Stimulated activated CD8-positive, alpha-beta memory T cell treated with anti-CD3 and anti-CD28 coated beads, Interleukin-15, amount 100 ng/mL, for 24 hours (primary cell): ENCODE results near the gene BZW2.
"Not testable (repeated sequence)": the region's sequence is repeated elsewhere in the genome, so short reads cannot be mapped to it uniquely, and the experiment has no call there.

Source experiments
- DNase-seq: peaks from one replicate; pipeline ENCODE4 v3.0.0-alpha.2; 2020; ENCODE audit warnings: low read depth

BZW2 gene

GRCh38 chr7:16670731-16671344 is 24.9 kb downstream of the BZW2 start:
- DNase-seq = no peak

- no peak for DNase-seq
Measured at GRCh38 chr7:16671811-16672210, 25.8 kb downstream of the BZW2 start.

- DNase-seq = no peak
Measured at GRCh38 chr7:16675277-16675676, 29.3 kb downstream of the BZW2 start.

GRCh38 chr7:16677978-16678494 is 32.1 kb downstream of the BZW2 start:
- no peak for DNase-seq

- DNase-seq = not testable (repeated sequence)
Measured at GRCh38 chr7:16678645-16679566, 32.9 kb downstream of the BZW2 start.

GRCh38 chr7:16684935-16685334 is 39.0 kb downstream of the BZW2 start:
- DNase-seq = no peak

- DNase-seq = no peak
Measured at GRCh38 chr7:16685535-16685934, 39.6 kb downstream of the BZW2 start.

- no peak for DNase-seq
Measured at GRCh38 chr7:16688249-16688648, 42.3 kb downstream of the BZW2 start.

- no peak for DNase-seq
Measured at GRCh38 chr7:16691241-16691640, 45.3 kb downstream of the BZW2 start.

GRCh38 chr7:16693601-16694318 is 47.8 kb downstream of the BZW2 start:
- no peak for DNase-seq

- no peak for DNase-seq
Measured at GRCh38 chr7:16694806-16695205, 48.8 kb downstream of the BZW2 start.

GRCh38 chr7:16695621-16696237 is 49.7 kb downstream of the BZW2 start:
- no peak for DNase-seq

- DNase-seq = no peak
Measured at GRCh38 chr7:16697507-16698199, 51.7 kb downstream of the BZW2 start.

GRCh38 chr7:16698200-16698905 is 52.4 kb downstream of the BZW2 start:
- no peak for DNase-seq

GRCh38 chr7:16702441-16702840 is 56.5 kb downstream of the BZW2 start:
- no peak for DNase-seq

GRCh38 chr7:16708511-16708910 is 62.5 kb downstream of the BZW2 start:
- DNase-seq = no peak

GRCh38 chr7:16708980-16709379 is 63.0 kb downstream of the BZW2 start:
- DNase-seq = no peak

- no peak for DNase-seq
Measured at GRCh38 chr7:16710651-16711050, 64.7 kb downstream of the BZW2 start.

GRCh38 chr7:16711730-16712129 is 65.7 kb downstream of the BZW2 start:
- DNase-seq = no peak

- DNase-seq = no peak
Measured at GRCh38 chr7:16712916-16713315, 66.9 kb downstream of the BZW2 start.

- DNase-seq = no peak
Measured at GRCh38 chr7:16715928-16716327, 69.9 kb downstream of the BZW2 start.
